HG02798 (cell line): ENCODE measurements around the gene ACOT4.
"Not testable (repeated sequence)": the region's sequence is repeated elsewhere in the genome, so short reads cannot be mapped to it uniquely, and the experiment has no call there.

Experiments
- ATAC-seq: cut with Tn5 transposase; IDR thresholded peaks from one replicate; pipeline ENCODE4 v1.9.1; 2021; ENCODE audit warnings: mild to moderate bottlenecking; ENCODE audit not compliant: unreplicated experiment, poor library complexity

Gene ACOT4

GRCh38 chr14:73576391-73576790 lies 15.3 kb upstream of the ACOT4 start:
- no peak for ATAC-seq

GRCh38 chr14:73577214-73577613 lies 14.5 kb upstream of the ACOT4 start:
- not testable (repeated sequence) for ATAC-seq

- ATAC-seq = not testable (repeated sequence)
Measured at GRCh38 chr14:73582102-73582979, 9.3 kb upstream of the ACOT4 start.

GRCh38 chr14:73588695-73589094 lies 3.0 kb upstream of the ACOT4 start:
- ATAC-seq = no peak

GRCh38 chr14:73589116-73589515 lies 2.6 kb upstream of the ACOT4 start:
- no peak for ATAC-seq

- ATAC-seq = not testable (repeated sequence)
Measured at GRCh38 chr14:73590673-73591004, 1.0 kb upstream of the ACOT4 start.

GRCh38 chr14:73594491-73594890 lies 2.8 kb downstream of the ACOT4 start:
- ATAC-seq = no peak

- no peak for ATAC-seq
Measured at GRCh38 chr14:73599499-73599898, 7.8 kb downstream of the ACOT4 start.

GRCh38 chr14:73602994-73603393 lies 11.3 kb downstream of the ACOT4 start:
- no peak for ATAC-seq

- no peak for ATAC-seq
Measured at GRCh38 chr14:73606271-73606670, 14.6 kb downstream of the ACOT4 start.

- no peak for ATAC-seq
Measured at GRCh38 chr14:73607241-73607640, 15.6 kb downstream of the ACOT4 start.

GRCh38 chr14:73610687-73611086 lies 19.0 kb downstream of the ACOT4 start:
- ATAC-seq = no peak

- peak; percentile 82 for ATAC-seq
Measured at GRCh38 chr14:73612339-73613045, 20.8 kb downstream of the ACOT4 start, which contains the start of gene ACOT6. Gene ACOT6 (plus strand): TSS chr14:73612517. CDS start chr14:73612572, 55 bp downstream.

- peak; percentile 5 for ATAC-seq
Measured at GRCh38 chr14:73613046-73613383, 21.3 kb downstream of the ACOT4 start.

- no peak for ATAC-seq
Measured at GRCh38 chr14:73613419-73613963, 21.8 kb downstream of the ACOT4 start.

- ATAC-seq = no peak
Measured at GRCh38 chr14:73616831-73617230, 25.2 kb downstream of the ACOT4 start.

GRCh38 chr14:73619524-73619923 lies 27.9 kb downstream of the ACOT4 start:
- no peak for ATAC-seq

- no peak for ATAC-seq
Measured at GRCh38 chr14:73620268-73620667, 28.6 kb downstream of the ACOT4 start.

GRCh38 chr14:73623504-73624054 lies 31.9 kb downstream of the ACOT4 start:
- ATAC-seq = no peak

GRCh38 chr14:73625706-73626105 lies 34.0 kb downstream of the ACOT4 start:
- no peak for ATAC-seq

- ATAC-seq = no peak
Measured at GRCh38 chr14:73627151-73627558, 35.5 kb downstream of the ACOT4 start.
